Right lobe of liver (tissue), 6 donors: ENCODE data around the gene FAM25G. TPM values are rescaled to one million over a fixed set of nuclear protein-coding genes. Genes with fewer than 3 reads are reported as not detected.
"Not testable (repeated sequence)": the region's sequence is repeated elsewhere in the genome, so short reads cannot be mapped to it uniquely, and the experiment has no call there.

ENCODE experiments used
- ATAC-seq, 4 donors: fragments of 200-7000 bp; cut with Tn5 transposase; one replicate each; pipeline ENCODE4 v1.9.1; 2020; ENCODE audit warnings: mild to moderate bottlenecking in 4 of 4, moderate library complexity in 4 of 4
- DNase-seq, 3 donors: peaks; one replicate each; pipeline ENCODE4 v3.0.0-alpha.2; 2020
- H3K27ac ChIP-seq, 3 donors: fragments of 200-600 bp; one replicate each; pipeline ENCODE4 v1.8.0; 2022
- H3K27me3 ChIP-seq, 2 donors: fragments of 200-600 bp; one replicate each; pipeline ENCODE4 v1.8.0; 2022
- H3K36me3 ChIP-seq, 4 donors: fragments of 200-600 bp; sonication (generic) in 1 of 4; one replicate each; pipeline versions ENCODE4 v1.5.1 to v1.8.0; 2017 to 2022; ENCODE audit warnings: control low read depth in 1 of 4
- H3K4me1 ChIP-seq, 4 donors: fragments of 200-600 bp; sonication (generic) in 1 of 4; one replicate each; pipeline versions ENCODE4 v1.5.1 to v1.8.0; 2017 to 2022; ENCODE audit warnings: control low read depth in 1 of 4
- H3K4me3 ChIP-seq, 3 donors: fragments of 200-600 bp; one replicate each; pipeline ENCODE4 v1.8.0; 2022
- H3K9me3 ChIP-seq, 4 donors: fragments of 200-600 bp; sonication (generic) in 1 of 4; one replicate each; pipeline versions ENCODE4 v1.5.1 to v1.8.0; 2017 to 2022; ENCODE audit warnings: control low read depth in 1 of 4
- CTCF ChIP-seq, 4 donors: fragments of 200-600 bp in 3 of 4; fragments of 450-650 bp in 1 of 4; IDR thresholded peaks; one replicate each; pipeline versions ENCODE4 v1.5.1 to v1.8.0; 2016 to 2022; ENCODE audit warnings: antibody characterized with exemption in 4 of 4, mild to moderate bottlenecking in 2 of 4
- POLR2A ChIP-seq: fragments of 450-650 bp; IDR thresholded peaks from one replicate; pipeline ENCODE4 v1.6.1; 2017; ENCODE audit warnings: antibody characterized with exemption, mild to moderate bottlenecking
- WGBS: methylation state at CpG from one replicate; pipeline ENCODE4 v1.1.6; 2018; ENCODE audit warnings: low coverage, low lambda C conversion rate; ENCODE audit not compliant: insufficient coverage; ENCODE audit errors: missing lambda C conversion rate; 5-methylcytosine and 5-hydroxymethylcytosine counted together
- intact Hi-C, 2 donors: fragments of 100-400 bp; cut with DNase I; formaldehyde crosslinking; loops; one replicate each; pipeline versions ENCODE4 v1.11.2 to v1.14.1; 2022
- total RNA-seq, 6 experiments: library from RNA; depleted of rRNA in 2 of 6; stranded (reverse); fragments of >200 nt in 2 of 6; fragmentation: NEBNext Ultra II Directional in 3 of 6; extraction: Animal tissue kit (Norgen Biotek cat#: 25700) in 3 of 6; gene quantifications; one replicate each; pipeline versions ENCODE4 v1.1.0 to v1.2.4, GENCODE V29; 2016 to 2023
- donor health status: DM: no; HTN: yes; CAD: no.
- donor health status: DM: no; HTN: no; CAD: no.
- donor health status: DM: no; HTN: no; CAD: no.
- donor health status: DM: no; HTN: yes; CAD: no.
- donor health status: DM: no; HTN: yes; CAD: no.

The FAM25G gene
- total RNA-seq, 6 experiments from 2014 or later: not detected

- Histone ChIP-seq H3K27me3 (no peaks in the 10 kb centered on the region), H3K4me3 (no peak overlapping the region), H3K4me1 (no peaks in the 10 kb centered on the region), H3K27ac (no peak overlapping the region), H3K9me3 (no peaks in the 10 kb centered on the region), H3K36me3 (no peaks in the 10 kb centered on the region)
- WGBS: 69% methylated on average over 2 of the region's 6 CpGs
- TF ChIP-seq POLR2A (no peak), CTCF (IDR thresholded peaks at IDR 0.05) (no peak)
- no peak for DNase-seq
- intact Hi-C loops: no loop called here
- ATAC-seq: no peak
Measured at GRCh38 chr10:47456794-47457527, 34.5 kb downstream of the FAM25G start.

GRCh38 chr10:47456079-47456785, 35.3 kb downstream of the FAM25G start:
- WGBS: 68% methylated on average over 4 of the region's 8 CpGs
- Histone ChIP-seq H3K9me3 (no peaks in the 10 kb centered on the region), H3K27ac (no peak overlapping the region), H3K27me3 (no peaks in the 10 kb centered on the region), H3K36me3 (no peaks in the 10 kb centered on the region), H3K4me1 (no peaks in the 10 kb centered on the region), H3K4me3 (no peak overlapping the region)
- intact Hi-C loops: no loop called here
- no peak for TF ChIP-seq CTCF (IDR thresholded peaks at IDR 0.05)
- TF ChIP-seq POLR2A: no peak
- DNase-seq (no peak), ATAC-seq (no peak)

GRCh38 chr10:47455350-47456078, 36.0 kb downstream of the FAM25G start:
- DNase-seq: not testable (repeated sequence)

GRCh38 chr10:47454780-47455058, 36.8 kb downstream of the FAM25G start:
- Histone ChIP-seq H3K36me3 (no peaks in the 10 kb centered on the region), H3K27ac (no peak overlapping the region), H3K4me1 (no peaks in the 10 kb centered on the region), H3K9me3 (no peaks in the 10 kb centered on the region), H3K27me3 (no peaks in the 10 kb centered on the region), H3K4me3 (no peak overlapping the region)
- ATAC-seq: no peak
- no peak for TF ChIP-seq POLR2A
- TF ChIP-seq CTCF (IDR thresholded peaks at IDR 0.05): no peak
- WGBS: 73% methylated on average over 3 of the region's 3 CpGs
- intact Hi-C loops: no loop called here
- no peak for DNase-seq

More at GRCh38 chr10:47455350-47456078, 36.0 kb downstream of the FAM25G start:
- H3K27me3 ChIP-seq, H3K4me3 ChIP-seq, H3K27ac ChIP-seq, H3K4me1 ChIP-seq, intact Hi-C loops, H3K36me3 ChIP-seq, H3K9me3 ChIP-seq, ATAC-seq: not testable (repeated sequence)
- WGBS: 58% methylated on average over 6 of the region's 9 CpGs
